Stimulated activated effector memory CD8-positive, alpha-beta T cell treated with anti-CD3 and anti-CD28 coated beads, Interleukin-12 subunit alpha, Interleukin-12 subunit beta, amount 100 ng/mL, for 72 hours (primary cell): Measurements from ENCODE around the gene VPS33A.

ENCODE experiments used
- ATAC-seq: fragments of 150-1000 bp; cut with Tn5 transposase; 2 replicates; pipeline ENCODE4 v1.10.0; 2021
- DNase-seq, 2 donors: peaks; one replicate each; pipeline ENCODE4 v3.0.0; 2021 to 2022; ENCODE audit warnings: low spot score in 2 of 2
- H3K27ac Mint-ChIP-seq: one replicate; pipeline ENCODE4 v1.8.0; 2022; ENCODE audit warnings: mild to moderate bottlenecking, mixed read lengths
- H3K36me3 Mint-ChIP-seq: one replicate; pipeline ENCODE4 v1.8.0; 2022; ENCODE audit warnings: mild to moderate bottlenecking, mixed read lengths
- H3K4me1 Mint-ChIP-seq: one replicate; pipeline ENCODE4 v1.8.0; 2022; ENCODE audit warnings: mixed read lengths
- H3K4me3 Mint-ChIP-seq: one replicate; pipeline ENCODE4 v1.8.0; 2022; ENCODE audit warnings: mild to moderate bottlenecking, mixed read lengths
- H3K9me3 Mint-ChIP-seq: one replicate; pipeline ENCODE4 v1.8.0; 2022; ENCODE audit warnings: mixed read lengths

VPS33A gene

GRCh38 chr12:122230798-122231197 lies 35.5 kb downstream of the VPS33A start:
- Mint-ChIP-seq H3K9me3 (no peaks in the 10 kb centered on the region), H3K36me3 (peaks cover 59% of the 10 kb centered on the region), H3K4me3 (no peak overlapping the region), H3K4me1 (peaks cover 21% of the 10 kb centered on the region), H3K27ac (no peak overlapping the region)
- DNase-seq = no peak
- no peak for ATAC-seq

- Mint-ChIP-seq H3K4me1 (peaks cover 41% of the 10 kb centered on the region), H3K36me3 (peaks cover 56% of the 10 kb centered on the region), H3K9me3 (no peaks in the 10 kb centered on the region), H3K27ac (peak overlapping the region; percentile 45), H3K4me3 (peak overlapping the region; percentile 94)
- no peak for DNase-seq
- ATAC-seq = no peak
Observed at GRCh38 chr12:122228092-122228491, 38.2 kb downstream of the VPS33A start.

- H3K4me3 Mint-ChIP-seq = peak overlapping the region; percentile 94
- ATAC-seq (peak; percentile 43), DNase-seq (peak; percentile 49 to 79)
- no peaks in the 10 kb centered on the region for H3K9me3 Mint-ChIP-seq
- H3K27ac Mint-ChIP-seq = peak overlapping the region; percentile 45
- H3K36me3 Mint-ChIP-seq = peaks cover 59% of the 10 kb centered on the region
- H3K4me1 Mint-ChIP-seq = peaks cover 46% of the 10 kb centered on the region
Observed at GRCh38 chr12:122227341-122227740, 39.0 kb downstream of the VPS33A start.

- DNase-seq (no peak), ATAC-seq (peak; percentile 73)
- Mint-ChIP-seq H3K4me1 (peaks cover 46% of the 10 kb centered on the region), H3K27ac (peak overlapping the region; percentile 45), H3K4me3 (peak overlapping the region; percentile 94), H3K9me3 (no peaks in the 10 kb centered on the region), H3K36me3 (peaks cover 59% of the 10 kb centered on the region)
Observed at GRCh38 chr12:122226366-122227125, 39.7 kb downstream of the VPS33A start.

GRCh38 chr12:122225683-122226365 lies 40.5 kb downstream of the VPS33A start, which contains the start of gene DIABLO:
DIABLO (minus strand) TSS chr12:122226052; CDS start chr12:122226014, 38 bp downstream.
- H3K36me3 Mint-ChIP-seq = peaks cover 60% of the 10 kb centered on the region
- peak; percentile 98 to 99 for DNase-seq

GRCh38 chr12:122216445-122216844 lies 49.8 kb downstream of the VPS33A start:
- Mint-ChIP-seq H3K9me3 (no peaks in the 10 kb centered on the region), H3K27ac (no peak overlapping the region), H3K4me3 (no peak overlapping the region), H3K4me1 (peaks cover 6% of the 10 kb centered on the region), H3K36me3 (peaks cover 100% of the 10 kb centered on the region)
- no peak for DNase-seq
- ATAC-seq = no peak

More at GRCh38 chr12:122225683-122226365, 40.5 kb downstream of the VPS33A start, which contains the start of gene DIABLO:
- peak; percentile 95 for ATAC-seq
- H3K9me3 Mint-ChIP-seq = no peaks in the 10 kb centered on the region
- peaks cover 46% of the 10 kb centered on the region for H3K4me1 Mint-ChIP-seq
- H3K4me3 Mint-ChIP-seq = peak within 1 kb of the TSS; percentile 94
- peak within 1 kb of the TSS; percentile 93 for H3K27ac Mint-ChIP-seq

GRCh38 chr12:122215771-122216170 lies 50.5 kb downstream of the VPS33A start:
- Mint-ChIP-seq H3K27ac (no peak overlapping the region), H3K4me1 (peaks cover 6% of the 10 kb centered on the region), H3K4me3 (no peak overlapping the region), H3K36me3 (peaks cover 100% of the 10 kb centered on the region), H3K9me3 (no peaks in the 10 kb centered on the region)
- ATAC-seq = peak; percentile 65
- no peak for DNase-seq

GRCh38 chr12:122208073-122208820 lies 58.0 kb downstream of the VPS33A start:
- ATAC-seq (no peak), DNase-seq (no peak)
- Mint-ChIP-seq H3K27ac (no peak overlapping the region), H3K4me1 (peaks cover 18% of the 10 kb centered on the region), H3K4me3 (no peak overlapping the region), H3K36me3 (peaks cover 87% of the 10 kb centered on the region), H3K9me3 (no peaks in the 10 kb centered on the region)

- Mint-ChIP-seq H3K4me1 (peaks cover 18% of the 10 kb centered on the region), H3K36me3 (peaks cover 79% of the 10 kb centered on the region), H3K9me3 (no peaks in the 10 kb centered on the region), H3K27ac (no peak overlapping the region), H3K4me3 (no peak overlapping the region)
- DNase-seq (no peak), ATAC-seq (no peak)
Observed at GRCh38 chr12:122207391-122207790, 58.9 kb downstream of the VPS33A start.

- ATAC-seq (no peak), DNase-seq (no peak)
- Mint-ChIP-seq H3K4me3 (no peak overlapping the region), H3K27ac (no peak overlapping the region), H3K36me3 (peaks cover 74% of the 10 kb centered on the region), H3K9me3 (no peaks in the 10 kb centered on the region), H3K4me1 (peaks cover 18% of the 10 kb centered on the region)
Observed at GRCh38 chr12:122206976-122207375, 59.3 kb downstream of the VPS33A start.

GRCh38 chr12:122206111-122206881 lies 60.0 kb downstream of the VPS33A start:
- Mint-ChIP-seq H3K4me3 (no peak overlapping the region), H3K36me3 (peaks cover 68% of the 10 kb centered on the region), H3K9me3 (no peaks in the 10 kb centered on the region), H3K4me1 (peaks cover 21% of the 10 kb centered on the region), H3K27ac (peak overlapping the region; percentile 79)
- no peak for DNase-seq
- no peak for ATAC-seq

GRCh38 chr12:122205053-122205925 lies 61.0 kb downstream of the VPS33A start:
- no peak for DNase-seq
- Mint-ChIP-seq H3K4me1 (peaks cover 22% of the 10 kb centered on the region), H3K9me3 (no peaks in the 10 kb centered on the region), H3K4me3 (peak overlapping the region; percentile 65), H3K36me3 (peaks cover 58% of the 10 kb centered on the region), H3K27ac (no peak overlapping the region)
- no peak for ATAC-seq

- H3K9me3 Mint-ChIP-seq = no peaks in the 10 kb centered on the region
- no peak overlapping the region for H3K27ac Mint-ChIP-seq
- DNase-seq = no peak
Observed at GRCh38 chr12:122204167-122205052, 61.9 kb downstream of the VPS33A start.

More at GRCh38 chr12:122204167-122205052, 61.9 kb downstream of the VPS33A start:
- peak; percentile 22 for ATAC-seq
- peaks cover 22% of the 10 kb centered on the region for H3K4me1 Mint-ChIP-seq
- peak overlapping the region; percentile 65 for H3K4me3 Mint-ChIP-seq
- H3K36me3 Mint-ChIP-seq = peaks cover 49% of the 10 kb centered on the region
